Neuron (in vitro differentiated cells): ENCODE data around the gene WDR45B.

Experiments
- H2AFZ ChIP-seq: one replicate; pipeline ENCODE4 v1.6.1; 2013; ENCODE audit warnings: low read depth, mild to moderate bottlenecking, inconsistent platforms, low read length, moderate library complexity
- H3K27me3 ChIP-seq: one replicate; pipeline ENCODE4 v1.6.1; 2013; ENCODE audit warnings: low read length; ENCODE audit not compliant: insufficient read depth
- H3K36me3 ChIP-seq: one replicate; pipeline ENCODE4 v1.6.1; 2013; ENCODE audit warnings: low read length; ENCODE audit not compliant: insufficient read depth
- H3K4me1 ChIP-seq: one replicate; pipeline ENCODE4 v1.6.1; 2013; ENCODE audit warnings: low read length; ENCODE audit not compliant: insufficient read depth
- H3K4me3 ChIP-seq: 2 replicates; pipeline ENCODE4 v1.5.1; 2013; ENCODE audit warnings: mild to moderate bottlenecking, low read length, moderate library complexity
- H3K9me3 ChIP-seq: one replicate; pipeline ENCODE4 v1.6.1; 2013; ENCODE audit warnings: low read length

The WDR45B gene

DNA sequence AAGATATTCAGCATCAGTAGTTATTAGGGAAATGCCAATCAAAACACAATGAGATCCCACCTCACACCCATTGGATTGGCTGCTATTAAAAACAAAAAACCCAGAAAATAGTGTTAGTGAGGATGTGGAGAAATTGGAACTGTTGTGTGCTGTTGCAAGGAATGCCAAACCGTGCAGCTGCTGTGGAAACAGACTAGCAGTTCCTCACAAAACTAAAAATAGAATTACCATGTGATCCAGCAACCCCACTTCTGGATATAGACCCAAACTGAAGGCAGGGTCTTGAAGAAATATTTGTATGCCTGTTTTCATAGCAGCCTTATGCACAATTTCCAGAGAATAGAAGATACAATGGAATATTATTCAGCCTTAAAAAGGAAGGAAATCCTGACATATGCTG lies 82.7 kb downstream of the WDR45B start:
- Histone ChIP-seq H3K27me3 (no peaks in the 10 kb centered on the region), H3K4me3 (no peak overlapping the region), H3K9me3 (no peaks in the 10 kb centered on the region), H3K4me1 (no peaks in the 10 kb centered on the region), H2AFZ (no peak overlapping the region), H3K36me3 (peaks cover 54% of the 10 kb centered on the region)
